ENCODE measurements around the gene TNRC6A. TPM values are rescaled to one million over a fixed set of nuclear protein-coding genes. Genes with fewer than 3 reads are reported as not detected.
A peak's percentile ranks its signal among the peaks of the same experiment; 100 is the strongest.
"Not testable (repeated sequence)": the region's sequence is repeated elsewhere in the genome, so short reads cannot be mapped to it uniquely, and the experiment has no call there.

Gene TNRC6A
- total RNA-seq, 1 donor from 2014 or later = 17.5 TPM

DNA sequence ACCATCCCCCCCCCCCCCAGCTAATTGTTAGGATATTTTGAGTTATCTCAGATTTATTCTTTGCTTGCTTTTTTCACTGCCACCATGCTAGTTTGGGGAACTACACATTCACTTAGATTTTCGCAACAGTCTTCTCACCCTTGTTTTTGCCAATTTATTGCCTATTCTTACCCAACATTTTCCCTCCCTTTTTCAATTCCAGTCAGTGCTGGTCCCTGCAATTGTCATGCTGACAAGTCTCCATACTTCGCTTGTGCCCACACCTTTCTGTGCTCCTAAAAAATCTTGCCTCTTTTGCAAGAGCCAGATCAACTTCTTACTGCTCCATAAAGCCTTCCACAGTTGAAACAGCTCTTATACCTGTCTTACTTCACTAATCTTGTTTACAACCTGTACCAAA is 16.3 kb downstream of the TNRC6A start:
- DNase-seq (ENCODE audit: low read depth) = no peak

GRCh38 chr16:24747441-24747840 is 18.0 kb downstream of the TNRC6A start:
- Histone ChIP-seq H3K27me3 (ENCODE audit: control insufficient read depth, insufficient read depth, low read length) (no peaks in the 10 kb centered on the region), H3K4me3 (ENCODE audit: low read depth, low read length) (no peak overlapping the region), H3K36me3 (ENCODE audit: control insufficient read depth, insufficient read depth, low read length) (no peaks in the 10 kb centered on the region)
- TF ChIP-seq CTCF (IDR thresholded peaks at IDR 0.05; ENCODE audit: insufficient read depth, low read length, poor library complexity, severe bottlenecking) = no peak
- DNase-seq (ENCODE audit: low read depth) = no peak

More for the DNA sequence above, 16.3 kb downstream of the TNRC6A start:
- no peak for TF ChIP-seq CTCF (IDR thresholded peaks at IDR 0.05; ENCODE audit: insufficient read depth, low read length, poor library complexity, severe bottlenecking)
- Histone ChIP-seq H3K36me3 (ENCODE audit: control insufficient read depth, insufficient read depth, low read length) (no peaks in the 10 kb centered on the region), H3K27me3 (ENCODE audit: control insufficient read depth, insufficient read depth, low read length) (no peaks in the 10 kb centered on the region), H3K4me3 (ENCODE audit: low read depth, low read length) (no peak overlapping the region)

DNA sequence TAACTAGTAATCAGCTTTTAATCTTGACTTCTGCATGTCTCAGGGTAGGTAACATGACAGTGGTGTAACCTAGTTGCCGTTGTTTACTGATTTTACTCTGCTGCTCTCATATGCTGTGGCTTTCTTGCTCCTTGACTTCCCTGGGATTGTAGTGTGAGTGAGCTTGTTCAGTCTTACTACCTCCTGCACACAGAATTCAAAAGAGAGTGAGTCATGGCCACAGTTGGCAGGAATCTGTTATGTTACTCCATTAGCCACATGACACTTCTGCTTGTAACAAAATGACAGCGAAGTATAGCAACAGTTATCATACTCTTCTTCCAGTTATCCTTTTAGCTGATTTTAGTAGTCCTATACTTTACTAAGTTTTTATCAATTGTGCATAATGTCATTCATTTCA is 18.8 kb downstream of the TNRC6A start:
- Histone ChIP-seq H3K36me3 (ENCODE audit: control insufficient read depth, insufficient read depth, low read length) (no peaks in the 10 kb centered on the region), H3K4me3 (ENCODE audit: low read depth, low read length) (no peak overlapping the region), H3K27me3 (ENCODE audit: control insufficient read depth, insufficient read depth, low read length) (no peaks in the 10 kb centered on the region)
- peak; percentile 86 for DNase-seq (ENCODE audit: low read depth)
- no peak for TF ChIP-seq CTCF (IDR thresholded peaks at IDR 0.05; ENCODE audit: insufficient read depth, low read length, poor library complexity, severe bottlenecking)

DNA sequence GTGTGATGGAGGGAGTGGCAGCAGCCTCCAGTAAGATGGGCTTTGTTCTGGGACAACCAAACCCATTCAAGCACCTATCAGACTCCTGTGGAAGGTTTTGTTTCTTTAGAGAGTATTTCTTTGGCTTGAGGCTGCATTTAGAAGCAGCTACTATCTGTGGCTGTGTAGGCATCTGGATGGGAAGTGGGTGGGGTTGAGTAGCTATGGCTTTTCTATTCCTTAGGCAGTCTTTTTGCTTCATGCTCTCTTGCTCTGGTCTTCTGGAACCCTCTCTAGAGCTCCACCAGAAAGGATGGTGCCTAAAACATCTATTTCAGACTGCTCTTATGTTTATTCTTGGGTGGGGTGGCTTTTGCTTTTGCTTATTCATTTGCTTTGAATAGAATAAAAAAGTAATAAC is 19.9 kb downstream of the TNRC6A start:
- Histone ChIP-seq H3K27me3 (ENCODE audit: control insufficient read depth, insufficient read depth, low read length) (no peaks in the 10 kb centered on the region), H3K36me3 (ENCODE audit: control insufficient read depth, insufficient read depth, low read length) (no peaks in the 10 kb centered on the region), H3K4me3 (ENCODE audit: low read depth, low read length) (no peak overlapping the region)
- TF ChIP-seq CTCF (IDR thresholded peaks at IDR 0.05; ENCODE audit: insufficient read depth, low read length, poor library complexity, severe bottlenecking) = no peak
- DNase-seq (ENCODE audit: low read depth) = no peak

DNA sequence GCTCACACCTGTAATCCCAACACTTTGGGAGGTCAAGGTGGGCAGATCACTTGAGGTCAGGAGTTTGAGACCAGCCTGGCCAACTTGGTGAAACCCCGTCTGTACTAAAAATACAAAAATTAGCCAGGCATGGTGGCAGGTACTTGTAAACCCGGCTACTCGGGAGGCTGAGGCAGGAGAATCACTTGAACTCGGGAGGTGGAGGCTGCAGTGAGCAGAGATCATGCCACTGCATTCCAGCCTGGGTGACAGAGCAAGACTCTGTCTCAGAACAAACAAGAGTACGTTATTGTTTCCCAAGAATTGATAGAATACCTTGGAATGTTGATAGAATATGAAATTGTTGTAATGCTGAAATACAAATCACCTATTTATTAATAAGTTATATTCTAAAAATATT is 20.4 kb downstream of the TNRC6A start:
- DNase-seq (ENCODE audit: low read depth); H3K27me3 ChIP-seq (ENCODE audit: control insufficient read depth, insufficient read depth, low read length); H3K4me3 ChIP-seq (ENCODE audit: low read depth, low read length); H3K36me3 ChIP-seq (ENCODE audit: control insufficient read depth, insufficient read depth, low read length): not testable (repeated sequence)

DNA sequence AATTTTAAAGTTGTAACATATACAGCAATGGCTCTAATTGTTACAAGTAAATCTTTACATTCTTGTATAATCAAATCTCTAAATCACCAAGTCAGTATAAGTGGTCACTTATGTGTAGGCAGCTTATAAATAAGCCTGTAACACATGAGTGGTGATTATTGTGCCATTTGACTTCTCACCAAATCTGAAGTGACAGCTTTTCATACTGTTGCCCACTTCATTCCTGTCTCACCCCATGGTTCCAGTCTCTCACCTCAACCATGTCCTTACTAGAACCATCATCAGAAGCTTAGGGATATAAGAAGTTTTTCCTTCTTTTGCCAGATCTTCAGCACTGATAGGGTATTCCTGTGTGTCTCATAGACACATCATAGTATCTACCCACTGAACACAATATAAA is 23.5 kb downstream of the TNRC6A start:
- no peaks in the 10 kb centered on the region for H3K36me3 ChIP-seq (ENCODE audit: control insufficient read depth, insufficient read depth, low read length)
- H3K4me3 ChIP-seq (ENCODE audit: low read depth, low read length) = no peak overlapping the region
- no peak for TF ChIP-seq CTCF (IDR thresholded peaks at IDR 0.05; ENCODE audit: insufficient read depth, low read length, poor library complexity, severe bottlenecking)
- no peaks in the 10 kb centered on the region for H3K27me3 ChIP-seq (ENCODE audit: control insufficient read depth, insufficient read depth, low read length)
- DNase-seq (ENCODE audit: low read depth) = no peak
